ENCODE measurements around the gene EXOC3L4. TPM values are rescaled to one million over a fixed set of nuclear protein-coding genes. Genes with fewer than 3 reads are reported as not detected.
"Not testable (repeated sequence)": the region's sequence is repeated elsewhere in the genome, so short reads cannot be mapped to it uniquely, and the experiment has no call there.

EXOC3L4 gene
- total and polyA plus RNA-seq, 2 of the 8 experiments (the other 6 are each of a cell fraction or from before 2014, with no cell fraction given), result 0.45 to 0.57 TPM

- TF ChIP-seq JUND (IDR thresholded peaks at IDR 0.05; ENCODE audit: low read length), result no peak
- TF ChIP-seq NANOG (IDR thresholded peaks at IDR 0.05; ENCODE audit: insufficient read depth, low read depth, low read length, poor library complexity, severe bottlenecking), result no peak
- TF ChIP-seq CBX5 (IDR thresholded peaks at IDR 0.05; ENCODE audit: low read depth, low read length), result no peak
- TF ChIP-seq RFX5 (IDR thresholded peaks at IDR 0.05; ENCODE audit: borderline replicate concordance, low read depth, low read length), result no peak
- TF ChIP-seq KDM1A (IDR thresholded peaks at IDR 0.05; ENCODE audit: borderline replicate concordance, low read length), result no peak
- TF ChIP-seq ATF2 (IDR thresholded peaks at IDR 0.05; ENCODE audit: low read length), result no peak
These were observed 49.1 kb upstream of the EXOC3L4 start (continued) for GRCh38 chr14:103045371-103045869.

GRCh38 chr14:103047453-103047852 is 47.1 kb upstream of the EXOC3L4 start:
- H3K4me1 ChIP-seq (replicated peaks in 1 of 4; ENCODE audit: control insufficient read depth in 3 of 4, insufficient read depth in 4 of 4, low read length in 3 of 4); H2BK20ac ChIP-seq (ENCODE audit: low read length); H2BK15ac ChIP-seq (ENCODE audit: low read length); H3K23ac ChIP-seq (ENCODE audit: insufficient read length); H2BK120ac ChIP-seq (replicated peaks; ENCODE audit: low read depth, low read length); FAIRE-seq; H2AFZ ChIP-seq (ENCODE audit: low read length); H3K27ac ChIP-seq (ENCODE audit: low read depth, low read length); DNase-seq (ENCODE audit: low read depth in 1 of 2, low spot score in 2 of 2); H3K23me2 ChIP-seq (ENCODE audit: low read depth, low read length); H3K4me2 ChIP-seq (ENCODE audit: insufficient read depth in 1 of 2, low read depth in 2 of 2, low read length in 2 of 2); H2BK5ac ChIP-seq (ENCODE audit: low read depth, low read length); H3K14ac ChIP-seq (ENCODE audit: insufficient read length); H3K36me3 ChIP-seq (ENCODE audit: control insufficient read depth in 2 of 4, insufficient read depth in 4 of 4, low read length in 3 of 4); H3K4ac ChIP-seq (replicated peaks; ENCODE audit: insufficient read length, low read depth, low read length); H2AK5ac ChIP-seq (ENCODE audit: low read depth, low read length); H2BK12ac ChIP-seq (ENCODE audit: low read depth, low read length); H3K9me3 ChIP-seq (ENCODE audit: insufficient read depth in 2 of 2, low read depth in 1 of 2, low read length in 1 of 2); POLR2A ChIA-PET (ENCODE audit: partially characterized antibody); H4K5ac ChIP-seq (ENCODE audit: insufficient read length, low read depth, low read length); H3K56ac ChIP-seq (replicated peaks; ENCODE audit: insufficient read length, low read depth, low read length); H3K4me3 ChIP-seq (ENCODE audit: extremely low read depth in 1 of 4, insufficient read depth in 2 of 4, low read depth in 3 of 4, low read length in 4 of 4); H4K8ac ChIP-seq (ENCODE audit: extremely low read depth, insufficient read depth, low read length); H3K27me3 ChIP-seq (replicated peaks in 1 of 4; ENCODE audit: control insufficient read depth in 3 of 4, extremely low read depth in 1 of 4, insufficient read depth in 3 of 4, low read length in 3 of 4); H3K9ac ChIP-seq (replicated peaks in 1 of 4; ENCODE audit: extremely low read depth in 1 of 4, low read depth in 3 of 4, low read length in 3 of 4); H4K91ac ChIP-seq (replicated peaks; ENCODE audit: insufficient read length, low read length); H3K79me1 ChIP-seq (ENCODE audit: low read depth, low read length); H3K18ac ChIP-seq (ENCODE audit: extremely low read depth, low read length): not testable (repeated sequence)
- CTCF ChIA-PET (ENCODE audit: partially characterized antibody), result interaction anchor here (0.7 to 1.4 kb wide), 5 partner anchors 14 to 57 kb away, joined by 3 to 6 read pairs (median 3); no protein-coding TSS in a partner anchor
- WGBS, 2 experiments (ENCODE audit: extremely low coverage in 1 of 2, insufficient coverage in 1 of 2, insufficient read length in 1 of 2, insufficient replicate concordance in 2 of 2, low coverage in 1 of 2, low lambda C conversion rate in 2 of 2, missing lambda C conversion rate in 1 of 2), result 89% methylated on average over 8 of the region's 8 CpGs; no CpG with 5 or more reads in 1 of the 2 experiments
- Histone ChIP-seq H3K79me2 (ENCODE audit: control insufficient read depth in 1 of 2, insufficient read depth in 2 of 2, low read length in 2 of 2) (peaks cover 2 to 85% of the 10 kb centered on the region in 2 experiments), H4K20me1 (replicated peaks in 1 of 2; ENCODE audit: control insufficient read depth in 1 of 2, insufficient read depth in 2 of 2, low read length in 2 of 2) (peaks cover 2 to 12% of the 10 kb centered on the region in 2 experiments)

Data from H1 (cell line).